HepG2 (cell line): Measurements from ENCODE around the gene OR4N5.

Experiments
- ELF3 ChIP-seq: IDR thresholded peaks from 2 replicates; pipeline ENCODE4 v1.6.1; 2016; ENCODE audit warnings: missing genetic modification reagents, missing compliant biosample characterization
- EZH2 ChIP-seq: conservative IDR thresholded peaks from 2 replicates; pipeline ENCODE4 v1.6.1; 2012; ENCODE audit warnings: mild to moderate bottlenecking, low read depth, low read length, moderate library complexity
- FOXM1 ChIP-seq: sonication (generic); formaldehyde crosslinking; IDR thresholded peaks from 2 replicates; pipeline ENCODE4 v1.5.0; 2020; ENCODE audit warnings: missing genetic modification reagents
- FOXP4 ChIP-seq: sonication (generic); formaldehyde crosslinking; IDR thresholded peaks from 2 replicates; pipeline ENCODE4 v1.4.0; 2020; ENCODE audit warnings: missing genetic modification reagents
- GPN1 ChIP-seq: sonication (generic); formaldehyde crosslinking; IDR thresholded peaks from 2 replicates; pipeline ENCODE4 v1.5.1; 2020; ENCODE audit warnings: missing genetic modification reagents, borderline replicate concordance
- KAT7 ChIP-seq: IDR thresholded peaks from 2 replicates; pipeline ENCODE4 v1.6.1; 2018; ENCODE audit warnings: borderline replicate concordance, missing compliant biosample characterization
- PHF8 ChIP-seq: sonication (generic); formaldehyde crosslinking; IDR thresholded peaks from 2 replicates; pipeline ENCODE4 v1.5.0; 2020; ENCODE audit warnings: missing genetic modification reagents
- POLR2A ChIP-seq, 2 experiments: IDR thresholded peaks; 2 replicates each; pipeline ENCODE4 v1.6.1; 2011; ENCODE audit warnings: low read depth in 2 of 2, low read length in 2 of 2, mild to moderate bottlenecking in 1 of 2, moderate library complexity in 1 of 2; ENCODE audit not compliant: insufficient read depth in 1 of 2
- POLR2G ChIP-seq: fragments of 200-400 bp; formaldehyde crosslinking; IDR thresholded peaks from 2 replicates; pipeline ENCODE4 v1.6.1; 2018; ENCODE audit warnings: mild to moderate bottlenecking, low read depth, low read length, moderate library complexity
- SNRNP70 ChIP-seq: fragments of 200-400 bp; formaldehyde crosslinking; IDR thresholded peaks from 2 replicates; pipeline ENCODE4 v1.6.1; 2017; ENCODE audit warnings: mild to moderate bottlenecking, low read depth, low read length, moderate library complexity
- THRA ChIP-seq: sonication (generic); formaldehyde crosslinking; IDR thresholded peaks from 2 replicates; pipeline ENCODE4 v1.4.0; 2020; ENCODE audit warnings: missing genetic modification reagents, borderline replicate concordance
- ZNF282 ChIP-seq: fragments of 450-650 bp; IDR thresholded peaks from 2 replicates; pipeline ENCODE4 v1.6.1; 2018; ENCODE audit not compliant: partially characterized antibody
- TF ChIP-seq, protein P1 (sequence below): sonication (generic); formaldehyde crosslinking; IDR thresholded peaks from 2 replicates; pipeline ENCODE4 v1.5.0; 2020; ENCODE audit warnings: mild to moderate bottlenecking, missing genetic modification reagents, moderate library complexity
- TF ChIP-seq, protein P2 (sequence below): sonication (generic); formaldehyde crosslinking; IDR thresholded peaks from 2 replicates; pipeline ENCODE4 v1.5.0; 2020; ENCODE audit warnings: mild to moderate bottlenecking, missing genetic modification reagents, borderline replicate concordance

GRCh38 chr14:20143911-20144310, 5.3 kb downstream of the OR4N5 start:
- TF ChIP-seq THRA (CRISPR knock-in tag) (no peak), ZNF282 (no peak), POLR2G (no peak), GPN1 (CRISPR knock-in tag) (no peak), EZH2 (no peak), FOXP4 (CRISPR knock-in tag) (no peak), SNRNP70 (no peak), FOXM1 (CRISPR knock-in tag) (no peak), ELF3 (CRISPR knock-in tag) (no peak), KAT7 (no peak), PHF8 (CRISPR knock-in tag) (no peak), POLR2A (IDR thresholded peaks at IDR 0.05; ENCODE audit: insufficient read depth in 1 of 2, low read depth in 2 of 2, low read length in 2 of 2) (no peak)
- TF ChIP-seq, protein P1, sequence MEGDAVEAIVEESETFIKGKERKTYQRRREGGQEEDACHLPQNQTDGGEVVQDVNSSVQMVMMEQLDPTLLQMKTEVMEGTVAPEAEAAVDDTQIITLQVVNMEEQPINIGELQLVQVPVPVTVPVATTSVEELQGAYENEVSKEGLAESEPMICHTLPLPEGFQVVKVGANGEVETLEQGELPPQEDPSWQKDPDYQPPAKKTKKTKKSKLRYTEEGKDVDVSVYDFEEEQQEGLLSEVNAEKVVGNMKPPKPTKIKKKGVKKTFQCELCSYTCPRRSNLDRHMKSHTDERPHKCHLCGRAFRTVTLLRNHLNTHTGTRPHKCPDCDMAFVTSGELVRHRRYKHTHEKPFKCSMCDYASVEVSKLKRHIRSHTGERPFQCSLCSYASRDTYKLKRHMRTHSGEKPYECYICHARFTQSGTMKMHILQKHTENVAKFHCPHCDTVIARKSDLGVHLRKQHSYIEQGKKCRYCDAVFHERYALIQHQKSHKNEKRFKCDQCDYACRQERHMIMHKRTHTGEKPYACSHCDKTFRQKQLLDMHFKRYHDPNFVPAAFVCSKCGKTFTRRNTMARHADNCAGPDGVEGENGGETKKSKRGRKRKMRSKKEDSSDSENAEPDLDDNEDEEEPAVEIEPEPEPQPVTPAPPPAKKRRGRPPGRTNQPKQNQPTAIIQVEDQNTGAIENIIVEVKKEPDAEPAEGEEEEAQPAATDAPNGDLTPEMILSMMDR (CRISPR knock-in tag): peak; percentile 49
- TF ChIP-seq, protein P2, sequence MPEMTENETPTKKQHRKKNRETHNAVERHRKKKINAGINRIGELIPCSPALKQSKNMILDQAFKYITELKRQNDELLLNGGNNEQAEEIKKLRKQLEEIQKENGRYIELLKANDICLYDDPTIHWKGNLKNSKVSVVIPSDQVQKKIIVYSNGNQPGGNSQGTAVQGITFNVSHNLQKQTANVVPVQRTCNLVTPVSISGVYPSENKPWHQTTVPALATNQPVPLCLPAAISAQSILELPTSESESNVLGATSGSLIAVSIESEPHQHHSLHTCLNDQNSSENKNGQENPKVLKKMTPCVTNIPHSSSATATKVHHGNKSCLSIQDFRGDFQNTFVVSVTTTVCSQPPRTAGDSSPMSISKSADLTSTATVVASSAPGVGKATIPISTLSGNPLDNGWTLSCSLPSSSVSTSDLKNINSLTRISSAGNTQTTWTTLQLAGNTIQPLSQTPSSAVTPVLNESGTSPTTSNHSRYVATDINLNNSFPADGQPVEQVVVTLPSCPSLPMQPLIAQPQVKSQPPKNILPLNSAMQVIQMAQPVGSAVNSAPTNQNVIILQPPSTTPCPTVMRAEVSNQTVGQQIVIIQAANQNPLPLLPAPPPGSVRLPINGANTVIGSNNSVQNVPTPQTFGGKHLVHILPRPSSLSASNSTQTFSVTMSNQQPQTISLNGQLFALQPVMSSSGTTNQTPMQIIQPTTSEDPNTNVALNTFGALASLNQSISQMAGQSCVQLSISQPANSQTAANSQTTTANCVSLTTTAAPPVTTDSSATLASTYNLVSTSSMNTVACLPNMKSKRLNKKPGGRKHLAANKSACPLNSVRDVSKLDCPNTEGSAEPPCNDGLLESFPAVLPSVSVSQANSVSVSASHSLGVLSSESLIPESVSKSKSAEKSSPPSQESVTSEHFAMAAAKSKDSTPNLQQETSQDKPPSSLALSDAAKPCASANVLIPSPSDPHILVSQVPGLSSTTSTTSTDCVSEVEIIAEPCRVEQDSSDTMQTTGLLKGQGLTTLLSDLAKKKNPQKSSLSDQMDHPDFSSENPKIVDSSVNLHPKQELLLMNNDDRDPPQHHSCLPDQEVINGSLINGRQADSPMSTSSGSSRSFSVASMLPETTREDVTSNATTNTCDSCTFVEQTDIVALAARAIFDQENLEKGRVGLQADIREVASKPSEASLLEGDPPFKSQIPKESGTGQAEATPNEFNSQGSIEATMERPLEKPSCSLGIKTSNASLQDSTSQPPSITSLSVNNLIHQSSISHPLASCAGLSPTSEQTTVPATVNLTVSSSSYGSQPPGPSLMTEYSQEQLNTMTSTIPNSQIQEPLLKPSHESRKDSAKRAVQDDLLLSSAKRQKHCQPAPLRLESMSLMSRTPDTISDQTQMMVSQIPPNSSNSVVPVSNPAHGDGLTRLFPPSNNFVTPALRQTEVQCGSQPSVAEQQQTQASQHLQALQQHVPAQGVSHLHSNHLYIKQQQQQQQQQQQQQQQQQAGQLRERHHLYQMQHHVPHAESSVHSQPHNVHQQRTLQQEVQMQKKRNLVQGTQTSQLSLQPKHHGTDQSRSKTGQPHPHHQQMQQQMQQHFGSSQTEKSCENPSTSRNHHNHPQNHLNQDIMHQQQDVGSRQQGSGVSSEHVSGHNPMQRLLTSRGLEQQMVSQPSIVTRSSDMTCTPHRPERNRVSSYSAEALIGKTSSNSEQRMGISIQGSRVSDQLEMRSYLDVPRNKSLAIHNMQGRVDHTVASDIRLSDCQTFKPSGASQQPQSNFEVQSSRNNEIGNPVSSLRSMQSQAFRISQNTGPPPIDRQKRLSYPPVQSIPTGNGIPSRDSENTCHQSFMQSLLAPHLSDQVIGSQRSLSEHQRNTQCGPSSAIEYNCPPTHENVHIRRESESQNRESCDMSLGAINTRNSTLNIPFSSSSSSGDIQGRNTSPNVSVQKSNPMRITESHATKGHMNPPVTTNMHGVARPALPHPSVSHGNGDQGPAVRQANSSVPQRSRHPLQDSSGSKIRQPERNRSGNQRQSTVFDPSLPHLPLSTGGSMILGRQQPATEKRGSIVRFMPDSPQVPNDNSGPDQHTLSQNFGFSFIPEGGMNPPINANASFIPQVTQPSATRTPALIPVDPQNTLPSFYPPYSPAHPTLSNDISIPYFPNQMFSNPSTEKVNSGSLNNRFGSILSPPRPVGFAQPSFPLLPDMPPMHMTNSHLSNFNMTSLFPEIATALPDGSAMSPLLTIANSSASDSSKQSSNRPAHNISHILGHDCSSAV (CRISPR knock-in tag): no peak
